NCI-H1436 (cell line): ENCODE results near the gene NSMCE1.

Experiments
- DNase-seq: peaks from one replicate; lab custom pipeline; 2025; lab: John Stamatoyannopoulos, UW

The NSMCE1 gene

GRCh38 chr16:27268376-27269299 lies at the start of gene NSMCE1:
Gene NSMCE1, minus strand, starts transcription at chr16:27268772. Its CDS starts 11,202 bp downstream, at chr16:27257570.
- peak; percentile 95 for DNase-seq

GRCh38 chr16:27317738-27318391 lies 49.3 kb upstream of the NSMCE1 start:
- no peak for DNase-seq

GRCh38 chr16:27317320-27317719 lies 48.7 kb upstream of the NSMCE1 start:
- DNase-seq, result no peak

GRCh38 chr16:27316038-27316680 lies 47.6 kb upstream of the NSMCE1 start:
- DNase-seq, result no peak

GRCh38 chr16:27315333-27316037 lies 46.9 kb upstream of the NSMCE1 start:
- no peak for DNase-seq

- no peak for DNase-seq
Observed at GRCh38 chr16:27314986-27315332, 46.4 kb upstream of the NSMCE1 start.

GRCh38 chr16:27314161-27314723 lies 45.7 kb upstream of the NSMCE1 start:
- no peak for DNase-seq

GRCh38 chr16:27313422-27314160 lies 45.0 kb upstream of the NSMCE1 start, which contains the start of gene IL4R:
Gene IL4R, plus strand, starts transcription at chr16:27313974. Its CDS starts 26,230 bp downstream, at chr16:27340204.
- no peak for DNase-seq

GRCh38 chr16:27312580-27313421 lies 44.2 kb upstream of the NSMCE1 start:
- no peak for DNase-seq

GRCh38 chr16:27311897-27312303 lies 43.3 kb upstream of the NSMCE1 start:
- DNase-seq, result no peak

- DNase-seq, result no peak
Observed at GRCh38 chr16:27311448-27311830, 42.9 kb upstream of the NSMCE1 start.

- DNase-seq, result no peak
Observed at GRCh38 chr16:27310576-27311447, 42.2 kb upstream of the NSMCE1 start.

- no peak for DNase-seq
Observed at GRCh38 chr16:27308792-27309191, 40.2 kb upstream of the NSMCE1 start.

- no peak for DNase-seq
Observed at GRCh38 chr16:27305839-27306442, 37.4 kb upstream of the NSMCE1 start.

- DNase-seq, result no peak
Observed at GRCh38 chr16:27304881-27305745, 36.5 kb upstream of the NSMCE1 start.

GRCh38 chr16:27304102-27304501 lies 35.5 kb upstream of the NSMCE1 start:
- DNase-seq, result no peak

- no peak for DNase-seq
Observed at GRCh38 chr16:27303256-27304100, 34.9 kb upstream of the NSMCE1 start.
